Panc1 (cell line): ENCODE results near the gene FBXL3.

Source experiments
- CTCF ChIP-seq: fragments of 450-650 bp; IDR thresholded peaks from 2 replicates; pipeline ENCODE4 v1.5.1; 2017; ENCODE audit warnings: mild to moderate bottlenecking
- POLR2AphosphoS5 ChIP-seq: IDR thresholded peaks from 2 replicates; pipeline ENCODE4 v1.6.1; 2012; ENCODE audit warnings: mild to moderate bottlenecking, low read depth, low read length, moderate library complexity

DNA sequence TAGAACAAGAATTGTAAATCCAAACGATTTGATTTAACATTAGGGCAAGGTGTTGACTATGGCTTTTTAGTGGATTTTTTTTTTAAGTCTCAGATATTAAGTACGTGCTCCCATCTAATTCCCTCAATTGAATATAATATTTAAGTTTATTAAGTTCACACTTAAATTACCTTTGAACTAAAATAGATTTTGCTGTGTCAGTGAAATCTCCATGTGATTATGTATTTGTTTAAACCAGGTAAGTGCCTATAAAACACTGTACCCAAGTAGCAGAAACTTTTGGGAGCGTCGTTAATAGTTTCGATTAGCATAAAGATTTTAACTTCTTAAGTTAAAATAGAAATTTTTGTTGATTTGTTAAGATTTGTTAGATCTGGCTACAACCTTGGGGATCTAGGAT is 33.5 kb downstream of the FBXL3 start:
- TF ChIP-seq CTCF, result no peak
- no peak for TF ChIP-seq POLR2AphosphoS5
